ENCODE measurements around the gene MAGI2.
"Not testable (repeated sequence)": the region's sequence is repeated elsewhere in the genome, so short reads cannot be mapped to it uniquely, and the experiment has no call there.

The MAGI2 gene

GRCh38 chr7:79451580-79451979 lies 1.9 kb downstream of the MAGI2 start:
- DNase-seq (ENCODE audit: low read depth in 3 of 3), result no peak

DNA sequence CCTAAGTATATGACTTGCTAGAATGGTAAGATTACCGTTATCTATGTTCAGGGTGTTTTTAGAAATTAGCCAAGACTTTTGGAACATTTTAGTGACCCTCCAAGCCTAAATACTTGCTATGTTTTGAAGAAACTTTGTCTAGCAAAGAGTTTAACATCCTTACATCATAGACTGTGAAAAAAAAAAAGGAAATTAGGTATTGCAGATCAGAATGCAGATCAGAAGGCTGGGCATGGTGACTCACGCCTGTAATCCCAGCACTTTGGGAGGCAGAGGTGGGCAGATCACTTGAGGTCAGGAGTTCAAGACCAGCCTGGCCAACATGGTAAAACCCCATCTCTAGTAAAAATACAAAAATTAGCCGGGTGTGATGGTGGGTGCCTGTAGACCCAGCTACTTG lies 10.7 kb downstream of the MAGI2 start:
- DNase-seq (ENCODE audit: low read depth in 3 of 3), result not testable (repeated sequence)

- DNase-seq (ENCODE audit: low read depth in 3 of 3), result no peak
Observed at GRCh38 chr7:79436378-79436777, 17.1 kb downstream of the MAGI2 start.

DNA sequence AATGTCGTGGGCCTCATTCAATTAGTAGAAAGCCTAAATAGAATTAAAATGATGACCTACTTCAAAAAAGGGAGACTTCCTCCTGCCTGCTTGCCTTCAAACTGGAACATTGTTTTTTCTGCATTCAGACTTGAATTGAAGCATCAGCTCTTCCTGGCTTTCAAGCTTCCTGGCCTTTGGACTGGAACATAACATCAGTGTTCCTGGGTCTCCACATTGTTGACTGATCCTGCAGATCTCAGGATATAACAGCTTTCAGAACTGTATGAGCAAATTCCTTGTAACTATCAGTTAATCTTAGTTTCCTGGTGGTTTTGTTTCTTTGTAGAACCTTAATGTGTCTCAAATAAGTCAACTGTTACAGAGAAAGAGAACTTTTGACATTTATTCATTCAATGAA lies 18.6 kb downstream of the MAGI2 start:
- no peak for DNase-seq (ENCODE audit: low read depth in 3 of 3)

GRCh38 chr7:79434098-79434497 lies 19.4 kb downstream of the MAGI2 start:
- DNase-seq (ENCODE audit: low read depth in 3 of 3), result no peak

DNA sequence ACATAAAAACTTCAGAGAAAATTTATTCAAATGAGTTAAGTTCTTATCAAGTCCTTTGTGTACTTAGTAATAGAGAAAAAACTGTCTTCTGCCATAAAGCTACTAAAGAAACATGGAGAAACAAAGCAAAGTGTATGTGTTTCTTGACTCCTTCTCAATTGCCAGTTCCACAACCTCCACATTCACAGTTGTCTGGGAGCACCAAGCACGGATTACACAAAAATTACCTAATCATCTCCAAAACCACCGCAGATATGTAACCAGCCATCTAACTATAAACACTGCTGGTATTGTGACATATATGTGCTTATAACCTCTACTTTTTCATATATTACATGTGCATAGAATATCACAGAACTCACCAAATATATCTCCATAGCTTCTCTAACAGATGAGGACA lies 23.1 kb downstream of the MAGI2 start:
- no peak for DNase-seq (ENCODE audit: low read depth in 3 of 3)

- DNase-seq (ENCODE audit: low read depth in 3 of 3), result no peak
Observed at GRCh38 chr7:79425665-79426064, 27.8 kb downstream of the MAGI2 start.

DNA sequence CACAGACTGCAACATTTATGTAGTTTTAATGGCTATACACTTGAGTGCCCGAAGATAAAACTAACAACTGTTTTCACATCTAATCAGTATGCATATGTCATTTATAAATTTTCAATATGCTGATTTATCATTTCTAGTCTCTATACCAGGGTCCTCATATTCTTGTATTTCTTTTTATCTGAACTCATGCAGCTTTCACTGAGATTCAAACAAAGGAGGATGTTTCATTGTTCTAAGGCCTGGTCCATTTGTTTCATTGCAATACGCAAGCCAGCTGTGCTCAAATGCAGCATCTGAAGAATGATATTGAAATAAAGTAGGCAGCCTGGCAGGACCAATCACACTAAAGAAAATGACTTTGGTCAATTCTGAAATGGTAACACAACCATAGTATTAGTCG lies 31.7 kb downstream of the MAGI2 start:
- no peak for DNase-seq (ENCODE audit: low read depth in 3 of 3)

DNA sequence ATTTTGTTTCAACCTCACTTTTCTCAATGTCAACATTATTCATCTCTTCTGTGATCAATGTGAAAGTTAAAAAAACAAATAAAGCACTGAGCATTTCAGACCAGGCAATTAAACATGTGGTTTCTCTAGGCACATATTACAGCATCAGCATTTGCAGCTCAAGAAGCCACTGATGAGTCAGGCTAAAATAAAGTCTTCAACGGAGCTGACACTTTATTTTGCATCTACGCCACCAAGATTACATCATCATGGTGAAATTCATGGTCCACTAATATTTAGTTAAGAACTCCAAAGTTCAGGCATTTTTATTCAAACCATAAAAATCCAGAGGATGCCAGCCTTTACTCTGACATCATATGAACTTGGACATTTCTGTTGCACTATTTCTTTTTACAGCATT lies 33.0 kb downstream of the MAGI2 start:
- no peak for DNase-seq (ENCODE audit: low read depth in 3 of 3)

DNA sequence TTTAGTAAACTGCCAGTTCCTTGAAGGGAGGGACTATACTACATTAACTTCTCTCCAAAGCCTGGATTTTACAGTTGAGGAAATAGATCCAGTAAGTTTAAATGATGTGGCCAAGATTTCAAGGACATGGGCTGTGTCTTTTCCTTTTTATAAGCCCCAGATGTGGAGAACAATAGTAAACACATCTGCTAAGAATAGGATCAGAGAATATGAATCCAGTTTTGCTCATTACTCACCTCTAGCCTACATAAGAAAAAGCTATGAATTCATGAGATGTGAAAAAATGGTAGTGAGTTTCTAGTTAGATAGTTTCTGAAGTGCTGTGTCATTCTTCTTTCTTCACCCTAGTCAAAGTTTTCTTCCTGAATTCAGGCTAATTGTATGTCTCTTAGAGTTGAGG lies 38.6 kb downstream of the MAGI2 start:
- no peak for DNase-seq (ENCODE audit: low read depth in 3 of 3)

- no peak for DNase-seq (ENCODE audit: low read depth in 3 of 3)
Observed at GRCh38 chr7:79412915-79413314, 40.6 kb downstream of the MAGI2 start.

DNA sequence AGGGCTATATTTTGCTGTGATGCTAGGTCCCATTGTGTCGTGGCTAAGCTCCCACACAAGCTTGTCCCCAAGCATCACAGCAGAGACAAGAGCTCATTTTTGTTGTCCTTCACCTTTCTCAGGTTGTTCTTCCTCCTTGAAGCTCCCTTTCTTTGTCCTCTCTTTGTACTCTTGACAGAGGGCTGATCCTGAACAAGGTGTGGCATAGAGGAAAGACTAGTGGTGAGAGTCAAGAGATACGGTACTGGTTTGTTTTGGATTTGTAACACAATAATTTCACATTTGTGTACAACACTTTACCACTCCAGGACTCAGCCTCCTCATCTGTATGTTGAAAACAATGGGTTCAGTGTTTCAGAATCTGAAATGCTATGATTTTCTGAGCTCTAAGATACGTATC lies 41.0 kb downstream of the MAGI2 start:
- no peak for DNase-seq (ENCODE audit: low read depth in 3 of 3)

DNA sequence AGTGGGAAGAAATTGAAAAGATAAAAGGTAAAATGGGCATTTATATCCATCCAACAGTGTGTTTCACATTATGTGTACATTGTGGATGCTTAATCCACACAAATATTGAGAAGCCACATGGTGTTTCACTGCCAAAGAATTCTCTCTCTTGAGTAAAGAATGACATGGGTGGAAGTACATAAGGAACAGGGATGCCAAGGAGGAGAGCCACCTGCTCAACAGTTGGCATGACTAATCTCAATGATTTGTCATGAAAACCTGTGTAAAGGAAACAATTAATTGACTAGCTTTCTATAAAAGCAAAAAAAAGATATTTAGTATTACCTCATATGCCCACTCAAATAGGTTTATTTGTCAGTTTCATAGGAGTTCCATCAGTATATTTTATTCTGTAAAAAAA lies 43.1 kb downstream of the MAGI2 start:
- no peak for DNase-seq (ENCODE audit: low read depth in 3 of 3)

DNA sequence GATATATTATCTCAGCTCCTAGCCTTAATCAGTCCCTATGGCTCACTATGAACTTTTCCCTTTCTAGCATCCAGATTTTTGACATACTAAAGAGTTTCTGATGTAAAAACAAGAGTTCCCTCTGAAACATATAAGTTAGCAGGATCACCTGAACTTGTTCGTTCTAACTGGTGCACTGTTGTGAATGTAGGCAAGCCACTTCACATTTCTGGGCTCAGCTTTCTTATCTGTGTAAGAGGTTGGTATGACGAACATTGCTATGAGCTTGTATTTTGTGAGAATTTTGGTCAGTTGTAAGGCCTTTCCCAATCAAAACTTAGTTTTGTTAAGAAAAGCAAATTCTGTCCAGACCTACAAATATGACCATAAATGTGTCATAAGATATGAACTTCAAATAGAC lies 46.1 kb downstream of the MAGI2 start:
- DNase-seq (ENCODE audit: low read depth in 3 of 3), result no peak

- DNase-seq (ENCODE audit: low read depth in 3 of 3), result no peak
Observed at GRCh38 chr7:79406371-79406770, 47.1 kb downstream of the MAGI2 start.

DNA sequence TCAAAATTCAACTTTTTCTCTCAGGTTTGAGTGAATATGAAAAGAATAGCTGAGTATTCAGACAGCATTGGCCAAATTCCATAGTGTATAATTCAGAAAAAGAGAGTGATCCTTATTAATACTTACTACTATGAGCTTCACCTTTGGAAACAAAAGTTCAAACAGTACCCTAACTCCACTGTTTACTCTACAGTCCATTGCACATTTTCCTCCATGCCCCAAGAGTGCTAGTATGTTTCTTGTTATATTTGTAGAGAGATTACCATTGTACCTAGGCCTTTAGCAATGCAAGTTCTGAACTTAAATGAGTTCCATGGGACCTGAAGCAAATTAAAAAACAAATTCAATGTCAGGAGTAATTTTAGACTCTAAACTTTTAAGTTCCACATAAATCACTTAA lies 48.1 kb downstream of the MAGI2 start:
- DNase-seq (ENCODE audit: low read depth in 3 of 3), result no peak

GRCh38 chr7:79403879-79404278 lies 49.6 kb downstream of the MAGI2 start:
- DNase-seq (ENCODE audit: low read depth in 3 of 3), result no peak

- DNase-seq (ENCODE audit: low read depth in 3 of 3), result no peak
Observed at GRCh38 chr7:79403451-79403850, 50.0 kb downstream of the MAGI2 start.

DNA sequence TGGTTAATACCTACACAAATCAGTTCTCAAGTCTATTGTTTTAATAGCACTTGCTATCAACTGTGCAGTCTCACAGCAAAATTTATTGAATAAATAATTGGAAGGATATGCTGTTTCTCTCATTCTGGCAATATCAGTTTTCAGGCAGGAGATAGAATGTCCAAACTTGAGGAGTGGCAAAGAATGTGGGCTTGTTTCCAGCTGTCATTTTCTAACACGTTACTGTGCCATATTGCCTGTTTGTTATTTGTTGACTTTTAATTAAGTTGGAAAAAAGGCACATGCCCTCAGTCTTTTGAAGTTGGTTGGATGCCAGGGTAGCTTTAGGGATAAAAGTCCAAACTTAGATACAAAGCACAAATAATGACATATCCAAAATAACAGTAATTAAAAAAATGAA lies 52.2 kb downstream of the MAGI2 start:
- DNase-seq (ENCODE audit: low read depth in 3 of 3), result no peak

DNA sequence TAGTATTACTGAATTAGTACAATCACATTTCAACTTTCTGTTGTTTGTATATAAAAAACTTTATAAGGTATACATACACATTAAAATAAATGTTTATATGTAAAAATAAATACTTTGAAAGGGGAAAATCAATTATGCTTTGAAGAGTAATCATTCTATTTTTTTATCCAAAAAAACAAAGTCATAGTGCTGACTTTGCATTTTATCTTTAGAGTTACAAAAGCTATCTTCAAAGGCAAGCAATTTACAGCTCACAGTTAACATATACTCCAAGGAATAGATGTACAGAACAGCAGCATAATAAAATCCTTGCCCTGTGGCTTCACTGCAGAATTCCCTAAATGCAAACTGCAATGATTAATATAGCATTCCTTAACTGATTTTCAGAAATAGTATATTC lies 53.2 kb downstream of the MAGI2 start:
- DNase-seq (ENCODE audit: low read depth in 3 of 3), result no peak

GRCh38 chr7:79398138-79398749 lies 55.2 kb downstream of the MAGI2 start:
- no peak for DNase-seq (ENCODE audit: low read depth in 3 of 3)

DNA sequence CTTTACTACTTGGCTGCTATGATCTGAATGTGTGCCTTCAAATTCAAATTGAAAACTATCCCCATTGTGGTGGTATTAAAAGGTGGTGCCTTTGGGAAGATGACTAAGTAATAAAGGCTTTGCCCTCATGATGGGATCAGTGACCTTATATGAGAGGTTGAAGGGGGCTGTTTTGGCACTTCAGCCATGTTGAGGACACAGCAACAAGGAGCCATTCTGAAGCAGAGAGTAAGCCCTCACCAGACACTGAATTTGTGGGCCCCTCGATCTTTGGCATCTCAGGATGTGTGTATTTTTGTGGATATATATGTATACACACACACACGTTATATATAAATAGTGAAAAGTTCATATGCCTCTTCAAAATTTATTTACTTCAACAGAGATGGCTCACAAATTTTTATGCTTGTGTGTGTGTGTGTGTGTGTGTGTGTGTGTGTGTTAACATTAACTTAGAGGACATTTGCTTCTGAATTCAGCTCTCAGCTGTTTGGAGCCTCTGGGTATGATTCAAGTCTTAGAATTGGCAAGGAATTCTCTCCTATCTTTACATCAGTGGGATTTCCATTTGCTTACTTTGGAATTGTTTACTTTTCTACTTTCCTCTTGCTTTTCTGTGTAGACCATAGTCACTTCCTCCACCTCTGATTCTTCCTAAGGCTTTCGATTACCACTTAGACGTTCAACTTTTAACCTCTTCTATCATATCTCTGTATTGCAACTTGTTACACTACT lies 66.6 kb downstream of the MAGI2 start:
- DNase-seq (ENCODE audit: low read depth in 3 of 3), result no peak

- no peak for DNase-seq (ENCODE audit: low read depth in 3 of 3)
Observed at GRCh38 chr7:79381921-79382320, 71.5 kb downstream of the MAGI2 start.

GRCh38 chr7:79377097-79377496 lies 76.4 kb downstream of the MAGI2 start:
- no peak for DNase-seq (ENCODE audit: low read depth in 3 of 3)
